A673 (cell line): ENCODE measurements around the gene UBE2L3. TPM values are rescaled to one million over a fixed set of nuclear protein-coding genes. Genes with fewer than 3 reads are reported as not detected.

Source experiments
- BruUV-seq: library from RNA; stranded (reverse); fragments of 400-500 nt; replicated peaks from 2 replicates; lab custom pipeline; 2021; lab: Mats Ljungman, UMichigan
- CTCF ChIA-PET: fragments of 300-600 bp; sonication (Branson Sonifier 250); formaldehyde crosslinking; loops from one replicate; lab custom pipeline; 2022; ENCODE audit warnings: antibody characterized with exemption; lab: Charles Lee
- POLR2A ChIA-PET: fragments of 300-600 bp; sonication (Branson Sonifier 250); formaldehyde crosslinking; loops from one replicate; lab custom pipeline; 2022; ENCODE audit warnings: antibody characterized with exemption; ENCODE audit not compliant: low non-redundant PET; lab: Charles Lee
- DNase-seq: peaks from one replicate; pipeline ENCODE4 v3.0.0-alpha.2; 2015; ENCODE audit warnings: low spot score
- H3K27ac ChIP-seq: fragments of 200-600 bp; sonication (generic); 2 replicates; pipeline ENCODE4 v1.5.1; 2016; ENCODE audit warnings: mixed run types, low read depth, mild to moderate bottlenecking, mixed read lengths, antibody characterized with exemption, low read length; ENCODE audit not compliant: poor library complexity, severe bottlenecking
- H3K27me3 ChIP-seq: fragments of 200-600 bp; sonication (generic); replicated peaks from 2 replicates; pipeline ENCODE4 v1.6.1; 2017; ENCODE audit warnings: mixed run types, low read depth, mild to moderate bottlenecking, mixed read lengths, antibody characterized with exemption, low read length; ENCODE audit not compliant: insufficient read depth, poor library complexity
- H3K36me3 ChIP-seq: fragments of 200-600 bp; sonication (generic); 2 replicates; pipeline ENCODE4 v1.6.1; 2016; ENCODE audit warnings: mixed run types, mild to moderate bottlenecking, mixed read lengths, antibody characterized with exemption, low read length; ENCODE audit not compliant: insufficient read depth, poor library complexity, severe bottlenecking
- H3K4me1 ChIP-seq: fragments of 200-600 bp; sonication (generic); 2 replicates; pipeline ENCODE4 v1.6.1; 2017; ENCODE audit warnings: mixed run types, mild to moderate bottlenecking, mixed read lengths, antibody characterized with exemption, low read length; ENCODE audit not compliant: insufficient read depth, poor library complexity, severe bottlenecking
- H3K4me3 ChIP-seq: fragments of 200-600 bp; sonication (generic); 2 replicates; pipeline ENCODE4 v1.5.1; 2016; ENCODE audit warnings: low read depth, mixed run types, mild to moderate bottlenecking, mixed read lengths, low read length; ENCODE audit not compliant: poor library complexity, severe bottlenecking
- H3K9me3 ChIP-seq: fragments of 200-600 bp; sonication (generic); 2 replicates; pipeline ENCODE4 v1.6.1; 2016; ENCODE audit warnings: mixed run types, low read depth, mild to moderate bottlenecking, mixed read lengths, antibody characterized with exemption, low read length; ENCODE audit not compliant: poor library complexity, severe bottlenecking
- CTCF ChIP-seq: fragments of 300-800, 200-600 bp; sonication (generic); conservative IDR thresholded peaks from 2 replicates; pipeline ENCODE4 v1.5.1; 2017; ENCODE audit warnings: low read depth, mild to moderate bottlenecking, antibody characterized with exemption, low read length, moderate library complexity, mixed read lengths
- EZH2 ChIP-seq: fragments of 200-600 bp; sonication (generic); IDR thresholded peaks from 2 replicates; pipeline ENCODE4 v1.6.1; 2017; ENCODE audit warnings: borderline replicate concordance, low read depth, mild to moderate bottlenecking, mixed read lengths, antibody characterized with exemption, low read length; ENCODE audit not compliant: poor library complexity, severe bottlenecking
- intact Hi-C: fragments of 100-400 bp; cut with micrococcal nuclease; formaldehyde crosslinking; loops from one replicate; pipeline ENCODE4 v1.10.0; 2022; ENCODE audit not compliant: unreplicated experiment
- total RNA-seq: library from RNA; stranded (reverse); gene quantifications from 2 replicates; pipeline ENCODE4 v1.2.3, GENCODE V29; 2021

UBE2L3 gene
- total RNA-seq, 1 experiment from 2014 or later: 118 TPM

GRCh38 chr22:21657360-21658032 lies 90.0 kb downstream of the UBE2L3 start:
- Histone ChIP-seq H3K27ac (peak overlapping the region; percentile 60), H3K4me1 (no peaks in the 10 kb centered on the region), H3K4me3 (peak overlapping the region; percentile 59), H3K36me3 (peaks cover 16% of the 10 kb centered on the region), H3K27me3 (no peaks in the 10 kb centered on the region), H3K9me3 (no peaks in the 10 kb centered on the region)
- peak; percentile 85 for DNase-seq
- TF ChIP-seq EZH2: no peak
- peak; percentile 43 for TF ChIP-seq CTCF
- BruUV-seq: no TSS peak
- POLR2A ChIA-PET: no interaction called here
- intact Hi-C loops: no loop called here
- CTCF ChIA-PET: interaction anchor here (0.7 kb wide), 2 partner anchors 11 kb away, joined by 3 to 4 read pairs; no protein-coding TSS in a partner anchor

- no peaks in the 10 kb centered on the region for H3K4me1 ChIP-seq
- intact Hi-C loops: no loop called here
- DNase-seq: no peak
- no TSS peak for BruUV-seq
- no peaks in the 10 kb centered on the region for H3K9me3 ChIP-seq
- CTCF ChIA-PET: no interaction called here
- H3K27me3 ChIP-seq: no peaks in the 10 kb centered on the region
- H3K4me3 ChIP-seq: no peak overlapping the region
- no peak for TF ChIP-seq EZH2
- TF ChIP-seq CTCF: no peak
- POLR2A ChIA-PET: no interaction called here
- peaks cover under 1% of the 10 kb centered on the region for H3K36me3 ChIP-seq
- no peak overlapping the region for H3K27ac ChIP-seq
Observed at GRCh38 chr22:21659864-21660525, 92.5 kb downstream of the UBE2L3 start.

- intact Hi-C loops: no loop called here
- no peak for TF ChIP-seq CTCF
- no peak for TF ChIP-seq EZH2
- Histone ChIP-seq H3K27me3 (no peaks in the 10 kb centered on the region), H3K4me1 (no peaks in the 10 kb centered on the region), H3K9me3 (no peaks in the 10 kb centered on the region), H3K27ac (no peak overlapping the region), H3K36me3 (no peaks in the 10 kb centered on the region), H3K4me3 (no peak overlapping the region)
- BruUV-seq: no TSS peak
- no peak for DNase-seq
- CTCF ChIA-PET: no interaction called here
- POLR2A ChIA-PET: no interaction called here
Observed at GRCh38 chr22:21660904-21661303, 93.4 kb downstream of the UBE2L3 start.
